HepG2 (cell line): Measurements from ENCODE around the gene KCTD5. TPM values are rescaled to one million over a fixed set of nuclear protein-coding genes. Genes with fewer than 3 reads are reported as not detected.
"Not testable (repeated sequence)": the region's sequence is repeated elsewhere in the genome, so short reads cannot be mapped to it uniquely, and the experiment has no call there.

Source experiments
- ATAC-seq: fragments of 200-7000 bp; cut with Tn5 transposase; 3 replicates; pipeline ENCODE4 v1.9.1; 2020; ENCODE audit warnings: mild to moderate bottlenecking, moderate library complexity
- BruUV-seq: library from RNA; stranded (reverse); fragments of 400-500 nt; replicated peaks from 2 replicates; lab custom pipeline; 2021; lab: Mats Ljungman, UMichigan
- CTCF ChIA-PET: fragments of 300-600 bp; formaldehyde crosslinking; extraction: SDS; loops from one replicate; lab custom pipeline; 2021; ENCODE audit warnings: low total read pairs, inconsistent platforms, low intra/inter-chr PET ratio; lab: Yijun Ruan, JAX
- POLR2A ChIA-PET: fragments of 350-600 bp; sonication (Branson Sonifier 250); formaldehyde crosslinking; loops from one replicate; lab custom pipeline; 2020; ENCODE audit warnings: antibody characterized with exemption, inconsistent platforms; lab: Yijun Ruan, JAX
- DNase-seq: peaks from one replicate; pipeline ENCODE4 v3.0.0-alpha.2; 2015; ENCODE audit warnings: low spot score
- FAIRE-seq: peaks from 3 replicates; lab custom pipeline; 2011; peaks lifted over from hg19 to GRCh38; lab: Jason Lieb, UNC
- H2AFZ ChIP-seq: one replicate; pipeline ENCODE4 v1.6.1; 2011; ENCODE audit warnings: low read length, inconsistent platforms
- H3K27ac ChIP-seq: fragments of 300-600 bp; 3 replicates; pipeline ENCODE4 v1.8.0; 2011; ENCODE audit warnings: mixed run types, mild to moderate bottlenecking, mixed read lengths, low read length, inconsistent platforms; ENCODE audit not compliant: insufficient read depth; ENCODE audit errors: extremely low read length
- H3K27me3 ChIP-seq, 2 experiments: fragments of 200-600 bp in 1 of 2; 2 replicates in 1 of 2; 3 replicates in 1 of 2; pipeline versions ENCODE4 v1.6.0 to v1.8.0; 2011; ENCODE audit warnings: low read length in 2 of 2, mild to moderate bottlenecking in 2 of 2, moderate library complexity in 2 of 2, inconsistent platforms in 1 of 2; ENCODE audit not compliant: insufficient read depth in 2 of 2, control insufficient read depth in 1 of 2
- H3K36me3 ChIP-seq, 2 experiments: fragments of 200-600 bp in 1 of 2; replicated peaks in 1 of 2; 2 replicates in 1 of 2; 3 replicates in 1 of 2; pipeline versions ENCODE4 v1.5.1 to v1.8.0; 2011; ENCODE audit warnings: low read length in 2 of 2, inconsistent platforms in 1 of 2; ENCODE audit not compliant: insufficient read depth in 2 of 2, control insufficient read depth in 1 of 2
- H3K4me1 ChIP-seq: 2 replicates; pipeline ENCODE4 v1.5.1; 2012; ENCODE audit warnings: low read length, inconsistent platforms; ENCODE audit not compliant: insufficient read depth
- H3K4me2 ChIP-seq: 2 replicates; pipeline ENCODE4 v1.6.0; 2011; ENCODE audit warnings: low read depth, low read length, inconsistent platforms
- H3K4me3 ChIP-seq, 3 experiments: fragments of 200-600 bp in 1 of 3; sonication (generic), shearing (Covaris generic) in 1 of 3; replicated peaks in 1 of 3; 2 replicates each; pipeline ENCODE4 v1.5.1; 2011 to 2016; ENCODE audit warnings: low read length in 3 of 3, inconsistent platforms in 2 of 3, low read depth in 2 of 3, mild to moderate bottlenecking in 2 of 3, control low read depth in 1 of 3, mixed read lengths in 1 of 3; ENCODE audit not compliant: insufficient read depth in 1 of 3
- H3K79me2 ChIP-seq: one replicate; pipeline ENCODE4 v1.6.1; 2011; ENCODE audit warnings: low read length, inconsistent platforms; ENCODE audit not compliant: insufficient read depth
- H3K9ac ChIP-seq: 2 replicates; pipeline ENCODE4 v1.6.0; 2011; ENCODE audit warnings: mild to moderate bottlenecking, low read depth, low read length, inconsistent platforms; ENCODE audit not compliant: insufficient read depth
- H3K9me3 ChIP-seq: 2 replicates; pipeline ENCODE4 v1.5.1; 2012; ENCODE audit warnings: mild to moderate bottlenecking, low read length
- H4K20me1 ChIP-seq: 2 replicates; pipeline ENCODE4 v1.6.0; 2011; ENCODE audit warnings: inconsistent platforms, mild to moderate bottlenecking, low read length, moderate library complexity; ENCODE audit not compliant: insufficient read depth
- CREB1 ChIP-seq, 2 experiments: fragments of 450-650 bp in 1 of 2; IDR thresholded peaks; 2 replicates each; pipeline ENCODE4 v1.6.1; 2016 to 2017; ENCODE audit warnings: control low read depth in 1 of 2, mild to moderate bottlenecking in 1 of 2, missing compliant biosample characterization in 1 of 2, missing genetic modification characterization in 1 of 2
- CTCF ChIP-seq: sonication (generic); formaldehyde crosslinking; IDR thresholded peaks from 2 replicates; pipeline ENCODE4 v1.5.0; 2020; ENCODE audit warnings: mild to moderate bottlenecking, missing genetic modification reagents, moderate library complexity
- ERF ChIP-seq: IDR thresholded peaks from 2 replicates; pipeline ENCODE4 v1.6.1; 2018; ENCODE audit warnings: missing biosample characterization, missing genetic modification reagents
- KAT7 ChIP-seq: IDR thresholded peaks from 2 replicates; pipeline ENCODE4 v1.6.1; 2018; ENCODE audit warnings: borderline replicate concordance, missing compliant biosample characterization
- KDM2A ChIP-seq: sonication (generic); formaldehyde crosslinking; IDR thresholded peaks from 2 replicates; pipeline ENCODE4 v1.4.0; 2020; ENCODE audit warnings: low read depth, missing genetic modification reagents, borderline replicate concordance
- SAP130 ChIP-seq: IDR thresholded peaks from 2 replicates; pipeline ENCODE4 v1.6.1; 2016; ENCODE audit warnings: low read depth
- SMC3 ChIP-seq: IDR thresholded peaks from 2 replicates; pipeline ENCODE4 v1.6.1; 2011; ENCODE audit warnings: low read length, improper control_type of control experiment
- ZGPAT ChIP-seq: IDR thresholded peaks from 2 replicates; pipeline ENCODE4 v1.6.1; 2016; ENCODE audit warnings: mild to moderate bottlenecking
- WGBS: methylation state at CpG from one replicate; pipeline ENCODE4 v1.1.6; 2017; ENCODE audit warnings: low lambda C conversion rate; 5-methylcytosine and 5-hydroxymethylcytosine counted together
- in situ Hi-C: cut with HindIII; loops from 2 replicates; pipeline ENCODE4 v1.10.0; 2017; ENCODE audit warnings: low pct_unique_long_range_greater_than_20kb; ENCODE audit not compliant: extremely low pct_ligation_motif_present
- intact Hi-C: fragments of 100-400 bp; cut with micrococcal nuclease; formaldehyde crosslinking; loops from one replicate; pipeline ENCODE4 v1.10.0; 2022; ENCODE audit not compliant: unreplicated experiment
- polyA plus RNA-seq, 8 experiments: library from polyadenylated mRNA; depleted of rRNA in 3 of 8; stranded (reverse) in 7 of 8; unstranded in 1 of 8; fragments of >200 nt; fragmentation: Illumina TruSeq in 4 of 8; extraction: Trizol in 4 of 8; gene quantifications; 2 replicates each; pipeline versions ENCODE4 v1.2.1 to v1.2.3, GENCODE V29; 2011 to 2016; ENCODE audit warnings: low read depth in 4 of 8, missing spikeins in 1 of 8, mixed read lengths in 1 of 8; ENCODE audit not compliant: insufficient read depth in 1 of 8
- total RNA-seq, 5 experiments: library from RNA; depleted of rRNA; stranded (reverse); fragments of >200 nt; fragmentation: Illumina TruSeq; extraction: Trizol; gene quantifications; 2 replicates each; pipeline ENCODE4 v1.2.3, GENCODE V29; 2016; ENCODE audit warnings: low read depth in 1 of 5

KCTD5 gene
- total and polyA plus RNA-seq, 2 of the 13 experiments (the other 11 are each of a cell fraction or from before 2014, with no cell fraction given) = 25.4 to 29.8 TPM

GRCh38 chr16:2666671-2667070 is 15.7 kb upstream of the KCTD5 start:
- CTCF ChIA-PET, ATAC-seq, H3K4me1 ChIP-seq, H3K27ac ChIP-seq, H3K9me3 ChIP-seq, H3K9ac ChIP-seq, DNase-seq, intact Hi-C loops, H3K4me2 ChIP-seq, in situ Hi-C loops, H4K20me1 ChIP-seq, H3K36me3 ChIP-seq, H3K4me3 ChIP-seq, FAIRE-seq, H3K27me3 ChIP-seq, H2AFZ ChIP-seq, H3K79me2 ChIP-seq, BruUV-seq, POLR2A ChIA-PET: not testable (repeated sequence)
- 88% methylated on average over 6 of the region's 7 CpGs for WGBS

- H4K20me1 ChIP-seq, in situ Hi-C loops, BruUV-seq, H3K27ac ChIP-seq, CTCF ChIA-PET, H3K36me3 ChIP-seq, H3K9me3 ChIP-seq, H3K27me3 ChIP-seq, FAIRE-seq, intact Hi-C loops, DNase-seq, H3K9ac ChIP-seq, ATAC-seq, POLR2A ChIA-PET, H2AFZ ChIP-seq, H3K4me3 ChIP-seq: not testable (repeated sequence)
- Histone ChIP-seq H3K4me2 (0 out of 2 replicates have a peak overlapping the region, but pooled peaks have one; percentile 32), H3K79me2 (peaks cover 11% of the 10 kb centered on the region), H3K4me1 (peaks cover 18% of the 10 kb centered on the region)
- 82% methylated on average over 10 of the region's 10 CpGs for WGBS
Observed at GRCh38 chr16:2669587-2669986, 12.7 kb upstream of the KCTD5 start.

- H3K36me3 ChIP-seq; BruUV-seq; H3K9me3 ChIP-seq; H3K27ac ChIP-seq; H4K20me1 ChIP-seq; intact Hi-C loops; FAIRE-seq; H3K9ac ChIP-seq; H2AFZ ChIP-seq; H3K4me3 ChIP-seq; in situ Hi-C loops; CTCF ChIA-PET; ATAC-seq; H3K27me3 ChIP-seq; TF ChIP-seq CREB1 (IDR thresholded peaks at IDR 0.05): not testable (repeated sequence)
- POLR2A ChIA-PET = interaction anchor here (0.6 kb wide), 1 partner anchor 72 kb away, joined by 3 read pairs; no protein-coding TSS in a partner anchor
- H3K79me2 ChIP-seq = peaks cover 11% of the 10 kb centered on the region
- peak; percentile 28 for DNase-seq
- 12% methylated on average over 12 of the region's 15 CpGs for WGBS
- 0 out of 2 replicates have a peak overlapping the region, but pooled peaks have one; percentile 32 for H3K4me2 ChIP-seq
- peaks cover 19% of the 10 kb centered on the region for H3K4me1 ChIP-seq
- 0 out of 2 replicates have a peak, but pooled peaks have one; percentile 17 for TF ChIP-seq ERF (CRISPR knock-in tag)
- 0 out of 2 replicates have a peak, but pooled peaks have one; percentile 22 for TF ChIP-seq ZGPAT (CRISPR knock-in tag)
- peak; percentile 46; the same call in 1 of the 2 replicates for TF ChIP-seq CREB1 (CRISPR knock-in tag; IDR thresholded peaks at IDR 0.05)
- peak; percentile 79 for TF ChIP-seq CTCF
- TF ChIP-seq SAP130 (CRISPR knock-in tag) = peak; percentile 35; the same call in 1 of the 2 replicates
- 0 out of 2 replicates have a peak, but pooled peaks have one; percentile 41 for TF ChIP-seq KAT7
- TF ChIP-seq SMC3 = peak; percentile 31; the same call in 1 of the 2 replicates
- peak; percentile 49; the same call in 1 of the 2 replicates for TF ChIP-seq KDM2A (CRISPR knock-in tag)
Observed at GRCh38 chr16:2670017-2670416, 12.3 kb upstream of the KCTD5 start.
